B cell (primary cell): Measurements from ENCODE around the gene SEPTIN14. TPM values are rescaled to one million over a fixed set of nuclear protein-coding genes. Genes with fewer than 3 reads are reported as not detected.

ENCODE experiments used
- ATAC-seq: fragments of 200-7000 bp; cut with Tn5 transposase; one replicate; pipeline ENCODE4 v1.10.0; 2021; ENCODE audit warnings: low read depth, mild to moderate bottlenecking, moderate number of reproducible peaks, moderate library complexity
- CTCF ChIA-PET: fragments of 350-600 bp; sonication (Branson Sonifier 250); formaldehyde crosslinking; loops from one replicate; lab custom pipeline; 2021; ENCODE audit warnings: antibody characterized with exemption, inconsistent platforms; lab: Charles Lee
- POLR2A ChIA-PET: fragments of 350-600 bp; sonication (Branson Sonifier 250); formaldehyde crosslinking; loops from one replicate; lab custom pipeline; 2021; ENCODE audit warnings: antibody characterized with exemption; lab: Charles Lee
- DNase-seq: peaks from one replicate; pipeline ENCODE4 v3.0.0; 2013
- H2AFZ ChIP-seq: 2 replicates; pipeline ENCODE4 v1.6.1; 2012; ENCODE audit warnings: mild to moderate bottlenecking, low read depth, low read length; ENCODE audit not compliant: insufficient read depth, poor library complexity, severe bottlenecking
- H3K27ac ChIP-seq, 2 donors: 1 replicate in 1 of 2; 2 replicates in 1 of 2; pipeline ENCODE4 v1.5.1; 2012 to 2013; ENCODE audit warnings: low read length in 2 of 2, mild to moderate bottlenecking in 2 of 2, moderate library complexity in 1 of 2
- H3K27me3 ChIP-seq, 4 experiments: fragments of 200-600 bp in 1 of 4; sonication (generic) in 1 of 4; replicated peaks in 1 of 4; 1 replicate in 2 of 4; 2 replicates in 2 of 4; pipeline versions ENCODE4 v1.6.1 to v1.7.0; 2013 to 2016; ENCODE audit warnings: low read length in 3 of 4, mild to moderate bottlenecking in 2 of 4, mixed read lengths in 1 of 4, moderate library complexity in 1 of 4; ENCODE audit not compliant: insufficient read depth in 4 of 4, control insufficient read depth in 3 of 4; ENCODE audit errors: control extremely low read depth in 1 of 4
- H3K36me3 ChIP-seq, 2 experiments: replicated peaks in 1 of 2; 1 replicate in 1 of 2; 2 replicates in 1 of 2; pipeline versions ENCODE4 v1.6.1 to v1.7.1; 2013; ENCODE audit warnings: low read length in 1 of 2; ENCODE audit not compliant: insufficient read depth in 2 of 2, control insufficient read depth in 1 of 2; ENCODE audit errors: control extremely low read depth in 1 of 2, extremely low read depth in 1 of 2
- H3K4me1 ChIP-seq, 2 donors: fragments of 200-600 bp in 1 of 2; sonication (generic) in 1 of 2; 1 replicate in 1 of 2; 2 replicates in 1 of 2; pipeline versions ENCODE4 v1.5.1 to v1.6.1; 2013 to 2017; ENCODE audit warnings: low read length in 2 of 2; ENCODE audit not compliant: control insufficient read depth in 2 of 2, insufficient read depth in 2 of 2
- H3K4me2 ChIP-seq: replicated peaks from 2 replicates; pipeline ENCODE3; 2012; ENCODE audit warnings: mild to moderate bottlenecking, low read depth, low read length; ENCODE audit not compliant: poor library complexity, severe bottlenecking
- H3K4me3 ChIP-seq, 5 experiments: fragments of 200-600 bp in 1 of 5; sonication (generic) in 1 of 5; 1 replicate in 3 of 5; 2 replicates in 2 of 5; pipeline versions ENCODE4 v1.5.1 to v1.7.0; 2011 to 2016; ENCODE audit warnings: low read length in 4 of 5, mild to moderate bottlenecking in 4 of 5, low read depth in 2 of 5, control low read depth in 1 of 5, moderate library complexity in 1 of 5; ENCODE audit not compliant: insufficient read depth in 1 of 5; ENCODE audit errors: control extremely low read depth in 1 of 5, extremely low read depth in 1 of 5
- H3K79me2 ChIP-seq: fragments of 200-600 bp; sonication (generic); one replicate; pipeline ENCODE4 v1.6.0; 2016; ENCODE audit warnings: low read length; ENCODE audit not compliant: control insufficient read depth, insufficient read depth
- H3K9ac ChIP-seq: fragments of 200-600 bp; sonication (generic); 2 replicates; pipeline ENCODE4 v1.6.1; 2017; ENCODE audit warnings: mild to moderate bottlenecking, low read length, moderate library complexity
- H3K9me3 ChIP-seq, 3 donors: one replicate each; pipeline versions ENCODE4 v1.6.1 to v1.7.1; 2013; ENCODE audit warnings: low read length in 2 of 3; ENCODE audit not compliant: control insufficient read depth in 2 of 3, insufficient read depth in 1 of 3; ENCODE audit errors: control extremely low read depth in 1 of 3
- H4K20me1 ChIP-seq: 2 replicates; pipeline ENCODE4 v1.6.0; 2012; ENCODE audit warnings: mild to moderate bottlenecking, low read length; ENCODE audit not compliant: insufficient read depth, control insufficient read depth, poor library complexity, severe bottlenecking
- H3K27ac Mint-ChIP-seq: one replicate; pipeline ENCODE4 v1.8.0; 2021; ENCODE audit warnings: mixed read lengths
- H3K27me3 Mint-ChIP-seq: one replicate; pipeline ENCODE4 v1.8.0; 2021; ENCODE audit warnings: mixed read lengths
- H3K4me1 Mint-ChIP-seq: one replicate; pipeline ENCODE4 v1.8.0; 2021; ENCODE audit warnings: mixed read lengths
- H3K4me3 Mint-ChIP-seq: one replicate; pipeline ENCODE4 v1.8.0; 2021; ENCODE audit warnings: mixed read lengths
- H3K9me3 Mint-ChIP-seq: one replicate; pipeline ENCODE4 v1.8.0; 2022; ENCODE audit warnings: mixed read lengths; ENCODE audit not compliant: insufficient read depth
- CTCF ChIP-seq: fragments of 200-600 bp; IDR thresholded peaks from one replicate; pipeline ENCODE4 v1.8.0; 2022; ENCODE audit warnings: antibody characterized with exemption, mild to moderate bottlenecking
- EZH2 ChIP-seq: IDR thresholded peaks from 2 replicates; pipeline ENCODE4 v1.6.1; 2012; ENCODE audit warnings: borderline replicate concordance, low read depth, mild to moderate bottlenecking, moderate library complexity, low read length; ENCODE audit not compliant: insufficient read depth, poor library complexity, severe bottlenecking
- WGBS: methylation state at CpG from one replicate; pipeline ENCODE4 v1.1.5; 2013; ENCODE audit warnings: missing lambda C conversion rate; ENCODE audit not compliant: insufficient coverage; 5-methylcytosine and 5-hydroxymethylcytosine counted together
- intact Hi-C: fragments of 100-400 bp; cut with micrococcal nuclease; formaldehyde crosslinking; loops from one replicate; pipeline ENCODE4 v1.10.0; 2022
- polyA plus RNA-seq: library from polyadenylated mRNA; depleted of rRNA; stranded (reverse); fragments of >200 nt; gene quantifications from 2 replicates; pipeline ENCODE4 v1.2.3, GENCODE V29; 2012
- total RNA-seq, 2 donors: library from RNA; stranded (reverse); fragments of 120-200 nt in 1 of 2; gene quantifications; 1 replicate in 1 of 2; 2 replicates in 1 of 2; pipeline versions ENCODE4 v1.2.3 to v1.2.4, GENCODE V29; 2013 to 2022

The SEPTIN14 gene
- total and polyA plus RNA-seq, 2 donors (not counting 1 experiment from before 2014, with no cell fraction given): not detected

GRCh38 chr7:55794527-55794926 lies 68.0 kb downstream of the SEPTIN14 start:
- ATAC-seq: no peak
- TF ChIP-seq EZH2 (no peak), CTCF (no peak)
- Histone ChIP-seq H3K4me2 (no peak overlapping the region), H3K9me3 (peaks cover 0 to 40% (median 9%) of the 10 kb centered on the region in 3 donors), H2AFZ (no peak overlapping the region), H3K4me3 (no peak overlapping the region), H3K36me3 (no peaks in the 10 kb centered on the region), H3K9ac (no peak overlapping the region), H3K4me1 (no peaks in the 10 kb centered on the region), H3K27ac (no peak overlapping the region), H4K20me1 (no peaks in the 10 kb centered on the region), H3K79me2 (no peaks in the 10 kb centered on the region), H3K27me3 (no peaks in the 10 kb centered on the region)
- H3K27ac Mint-ChIP-seq: no peak overlapping the region
- ChIA-PET CTCF (interaction anchor here (0.7 kb wide), 1 partner anchor 361 kb away, joined by 4 read pairs; no protein-coding TSS in a partner anchor), POLR2A (no interaction called here)
- no peaks in the 10 kb centered on the region for H3K27me3 Mint-ChIP-seq
- DNase-seq: no peak
- H3K9me3 Mint-ChIP-seq: peaks cover 4% of the 10 kb centered on the region
- H3K4me1 Mint-ChIP-seq: no peaks in the 10 kb centered on the region
- intact Hi-C loops: no loop called here
- H3K4me3 Mint-ChIP-seq: no peak overlapping the region
- WGBS: no CpG with 5 or more reads among the region's 10 CpGs

- Mint-ChIP-seq H3K27ac (no peak overlapping the region), H3K27me3 (no peaks in the 10 kb centered on the region), H3K9me3 (peaks cover 2% of the 10 kb centered on the region), H3K4me1 (no peaks in the 10 kb centered on the region), H3K4me3 (no peak overlapping the region)
- TF ChIP-seq EZH2: no peak
- no peak for TF ChIP-seq CTCF
- Histone ChIP-seq H3K9me3 (peaks cover 0 to 19% (median 0%) of the 10 kb centered on the region in 3 donors), H3K79me2 (no peaks in the 10 kb centered on the region), H3K9ac (no peak overlapping the region), H3K36me3 (no peaks in the 10 kb centered on the region), H4K20me1 (no peaks in the 10 kb centered on the region), H2AFZ (no peak overlapping the region), H3K4me2 (no peak overlapping the region), H3K4me1 (no peaks in the 10 kb centered on the region), H3K27me3 (no peaks in the 10 kb centered on the region), H3K4me3 (no peak overlapping the region), H3K27ac (no peak overlapping the region)
- POLR2A ChIA-PET: no interaction called here
- WGBS: no CpG with 5 or more reads among the region's 5 CpGs
- ATAC-seq (no peak), DNase-seq (no peak)
- intact Hi-C loops: no loop called here
- CTCF ChIA-PET: no interaction called here
Observed at GRCh38 chr7:55792048-55792447, 70.5 kb downstream of the SEPTIN14 start.
